ENCODE results near the gene ATAD2B.

GRCh38 chr2:23707096-23707495 is 219.8 kb downstream of the ATAD2B start:
- TF ChIP-seq, protein P1, sequence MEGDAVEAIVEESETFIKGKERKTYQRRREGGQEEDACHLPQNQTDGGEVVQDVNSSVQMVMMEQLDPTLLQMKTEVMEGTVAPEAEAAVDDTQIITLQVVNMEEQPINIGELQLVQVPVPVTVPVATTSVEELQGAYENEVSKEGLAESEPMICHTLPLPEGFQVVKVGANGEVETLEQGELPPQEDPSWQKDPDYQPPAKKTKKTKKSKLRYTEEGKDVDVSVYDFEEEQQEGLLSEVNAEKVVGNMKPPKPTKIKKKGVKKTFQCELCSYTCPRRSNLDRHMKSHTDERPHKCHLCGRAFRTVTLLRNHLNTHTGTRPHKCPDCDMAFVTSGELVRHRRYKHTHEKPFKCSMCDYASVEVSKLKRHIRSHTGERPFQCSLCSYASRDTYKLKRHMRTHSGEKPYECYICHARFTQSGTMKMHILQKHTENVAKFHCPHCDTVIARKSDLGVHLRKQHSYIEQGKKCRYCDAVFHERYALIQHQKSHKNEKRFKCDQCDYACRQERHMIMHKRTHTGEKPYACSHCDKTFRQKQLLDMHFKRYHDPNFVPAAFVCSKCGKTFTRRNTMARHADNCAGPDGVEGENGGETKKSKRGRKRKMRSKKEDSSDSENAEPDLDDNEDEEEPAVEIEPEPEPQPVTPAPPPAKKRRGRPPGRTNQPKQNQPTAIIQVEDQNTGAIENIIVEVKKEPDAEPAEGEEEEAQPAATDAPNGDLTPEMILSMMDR (IDR thresholded peaks at IDR 0.05; ENCODE audit: low read depth, low read length): no peak
- TF ChIP-seq POLR2A (IDR thresholded peaks at IDR 0.05; ENCODE audit: extremely low read depth, insufficient read length): no peak
- no peak for TF ChIP-seq MYC (IDR thresholded peaks at IDR 0.05; ENCODE audit: low read depth, low read length)
- TF ChIP-seq, protein P2, sequence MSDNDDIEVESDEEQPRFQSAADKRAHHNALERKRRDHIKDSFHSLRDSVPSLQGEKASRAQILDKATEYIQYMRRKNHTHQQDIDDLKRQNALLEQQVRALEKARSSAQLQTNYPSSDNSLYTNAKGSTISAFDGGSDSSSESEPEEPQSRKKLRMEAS (IDR thresholded peaks at IDR 0.05; ENCODE audit: low read depth, low read length): no peak

Measured in NB4 (cell line).